ENCODE results near the gene TMIGD3.

Gene TMIGD3

GRCh38 chr1:111505641-111506119 lies 2.2 kb upstream of the TMIGD3 start:
- no peak for TF ChIP-seq CTCF (conservative IDR thresholded peaks at IDR 0.05)
- no peak overlapping the region for H3K27ac ChIP-seq

- TF ChIP-seq CTCF (conservative IDR thresholded peaks at IDR 0.05), result no peak
- no peak overlapping the region for H3K27ac ChIP-seq
These were observed 664 bp upstream of the TMIGD3 start for GRCh38 chr1:111504097-111504496.

GRCh38 chr1:111501645-111502044 lies 1.8 kb downstream of the TMIGD3 start:
- no peak for TF ChIP-seq CTCF (conservative IDR thresholded peaks at IDR 0.05)
- no peak overlapping the region for H3K27ac ChIP-seq

GRCh38 chr1:111499026-111499785 lies 4.2 kb downstream of the TMIGD3 start:
- no peak for TF ChIP-seq CTCF (conservative IDR thresholded peaks at IDR 0.05)
- H3K27ac ChIP-seq, result no peak overlapping the region

GRCh38 chr1:111497592-111497991 lies 5.8 kb downstream of the TMIGD3 start:
- H3K27ac ChIP-seq, result no peak overlapping the region
- no peak for TF ChIP-seq CTCF (conservative IDR thresholded peaks at IDR 0.05)

GRCh38 chr1:111496398-111496797 lies 7.0 kb downstream of the TMIGD3 start:
- no peak for TF ChIP-seq CTCF (conservative IDR thresholded peaks at IDR 0.05)
- H3K27ac ChIP-seq, result no peak overlapping the region

GRCh38 chr1:111491070-111491469 lies 12.4 kb downstream of the TMIGD3 start:
- no peak for TF ChIP-seq CTCF (conservative IDR thresholded peaks at IDR 0.05)
- H3K27ac ChIP-seq, result no peak overlapping the region
